NCI-H2107 (cell line): ENCODE measurements around the gene CACNA2D2.
"Not testable (repeated sequence)": the region's sequence is repeated elsewhere in the genome, so short reads cannot be mapped to it uniquely, and the experiment has no call there.

ENCODE experiments used
- DNase-seq: peaks from one replicate; lab custom pipeline; 2025; lab: John Stamatoyannopoulos, UW

CACNA2D2 gene

DNA sequence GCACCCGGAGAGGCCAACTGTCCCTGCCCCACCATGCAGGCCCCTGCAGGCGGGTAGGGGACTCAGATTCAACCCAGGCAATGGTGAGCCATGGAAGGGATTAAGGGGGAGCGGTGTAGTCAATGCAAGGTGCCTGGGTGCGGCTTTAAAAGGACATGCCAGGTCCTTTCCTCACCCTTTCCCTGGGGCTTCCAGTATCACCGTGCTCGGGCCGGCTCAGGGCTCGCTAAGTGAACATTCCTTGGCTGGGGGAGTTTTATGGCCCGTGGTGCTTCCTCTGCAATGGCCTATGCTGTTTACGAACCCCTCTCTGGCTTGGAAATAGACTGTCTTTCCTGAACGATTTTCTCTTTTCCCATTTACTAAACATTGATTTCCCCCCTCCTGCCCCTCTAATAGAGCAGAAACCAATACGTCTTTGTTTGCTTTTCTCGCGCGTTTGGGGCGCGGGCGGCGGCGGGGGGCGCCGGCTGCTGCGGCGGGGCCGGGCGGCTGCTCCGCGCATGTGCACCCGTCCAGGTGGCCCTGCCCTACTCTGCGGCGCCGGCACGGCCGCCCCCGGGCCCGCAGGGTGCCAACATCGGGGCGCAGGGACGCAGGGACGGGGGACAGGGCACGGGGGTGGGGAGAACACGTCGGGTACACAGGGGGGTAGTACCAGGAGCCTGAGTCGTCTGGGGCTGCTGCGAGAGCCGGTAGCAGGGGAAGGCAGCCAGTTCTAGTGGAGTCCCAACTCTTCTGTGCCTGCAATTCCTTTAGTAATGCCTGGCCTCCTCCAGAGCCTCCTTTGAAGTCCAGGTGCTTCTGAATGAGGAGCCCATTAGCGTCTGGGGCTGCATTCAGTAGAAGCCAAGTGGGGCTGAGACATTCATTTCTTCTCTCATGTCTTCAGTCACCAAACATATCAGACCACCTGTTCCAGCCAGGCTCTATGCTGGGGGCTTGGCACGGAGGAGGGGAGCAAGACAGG is 26.9 kb upstream of the CACNA2D2 start:
- no peak for DNase-seq

DNA sequence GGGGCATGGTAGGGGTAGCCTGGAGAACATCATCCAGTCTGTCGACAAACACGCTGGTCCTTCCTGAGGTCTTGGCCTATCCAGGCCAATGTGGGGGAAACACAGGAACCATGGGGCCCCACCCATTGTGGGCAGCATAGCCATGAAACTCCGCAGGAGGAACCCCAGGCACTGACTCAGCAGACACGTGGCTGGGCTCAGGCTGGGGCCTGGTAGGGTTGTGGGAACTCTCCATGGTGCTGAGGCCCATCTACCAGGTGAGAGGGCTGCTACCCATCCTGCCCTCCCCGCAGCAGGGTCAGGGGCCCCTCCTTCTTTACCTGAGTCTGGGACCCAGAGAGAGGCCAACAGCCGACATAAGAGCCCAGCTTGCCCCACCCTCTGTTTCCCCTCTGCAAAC is 22.6 kb upstream of the CACNA2D2 start:
- no peak for DNase-seq

DNA sequence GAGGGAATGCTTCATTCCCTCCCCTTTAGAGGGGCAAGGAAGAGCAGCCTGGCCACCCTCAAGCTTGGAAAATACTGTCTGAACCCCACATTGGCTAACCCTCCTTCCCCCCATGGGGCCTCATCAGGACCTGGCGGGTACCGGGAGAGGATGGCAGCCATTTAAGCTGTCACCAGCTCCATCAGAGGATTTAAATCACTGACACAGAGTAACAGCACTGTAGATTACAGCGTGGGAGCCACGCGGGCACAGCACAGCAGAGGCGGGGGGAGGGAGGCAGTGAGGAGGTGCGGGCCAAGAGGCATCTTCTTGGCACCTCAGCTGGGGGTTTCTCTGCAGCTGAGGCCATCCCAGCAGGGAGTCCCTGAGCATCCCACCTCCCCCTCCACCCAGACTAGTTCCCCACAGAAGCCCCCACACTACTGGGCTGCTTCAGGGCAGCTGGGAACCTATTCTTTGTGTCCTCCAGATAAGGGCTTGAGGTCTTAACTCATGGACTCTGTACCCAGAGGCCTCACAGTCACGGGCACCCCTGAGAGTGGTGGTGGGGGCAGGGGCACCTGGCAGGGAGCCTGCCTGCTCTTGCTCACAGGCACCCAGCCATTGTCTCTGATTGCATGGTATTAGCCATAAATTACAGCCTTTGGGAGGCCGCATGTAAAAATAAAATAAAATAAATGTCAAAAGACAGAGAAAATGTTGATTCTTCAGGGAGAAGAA is 21.9 kb upstream of the CACNA2D2 start:
- no peak for DNase-seq

DNA sequence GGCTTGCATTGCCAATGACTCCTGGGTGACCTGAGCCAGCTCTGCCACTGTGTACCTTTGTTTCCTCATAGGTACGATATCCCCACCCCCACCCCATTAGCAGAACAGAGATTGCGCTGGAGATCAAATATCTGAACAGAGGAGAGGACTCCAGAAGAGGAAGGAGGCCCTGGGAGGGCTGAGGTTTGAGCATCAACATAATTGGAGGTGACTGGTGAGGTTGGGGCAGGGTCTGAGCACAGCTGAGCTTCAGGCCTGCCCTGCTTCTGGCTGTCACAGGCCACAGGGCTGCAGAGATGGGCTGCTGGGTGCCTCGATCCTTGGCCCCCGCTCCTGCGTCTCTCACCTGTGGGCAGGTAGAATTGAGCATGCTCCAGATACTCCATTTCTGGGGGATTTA is 21.3 kb upstream of the CACNA2D2 start:
- no peak for DNase-seq

DNA sequence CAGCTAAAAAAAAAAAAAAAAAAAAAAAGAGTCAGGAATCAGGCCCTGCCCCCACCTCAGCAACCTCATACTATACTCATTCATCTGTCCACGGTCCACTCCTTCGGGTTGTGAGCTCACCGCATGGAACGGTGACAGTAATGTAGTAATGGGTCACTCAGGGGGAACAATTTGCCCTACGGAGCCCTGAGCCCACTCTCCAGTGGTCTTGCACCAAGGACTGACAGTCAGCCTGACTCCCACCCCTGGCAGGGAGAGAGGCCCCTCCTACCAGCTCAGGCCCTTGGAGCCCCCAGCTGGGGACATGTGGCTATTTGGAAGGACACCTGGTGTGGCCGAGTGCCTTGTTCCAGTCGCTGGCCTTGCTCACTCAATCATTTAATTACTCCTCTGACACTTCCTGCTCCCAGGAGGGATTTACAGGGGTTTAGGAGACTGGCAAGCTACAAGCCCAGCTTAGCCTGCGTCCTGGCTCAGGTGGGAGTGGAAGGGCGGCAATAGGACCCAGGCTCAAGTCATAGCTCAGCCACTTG is 19.9 kb upstream of the CACNA2D2 start:
- DNase-seq: no peak

DNA sequence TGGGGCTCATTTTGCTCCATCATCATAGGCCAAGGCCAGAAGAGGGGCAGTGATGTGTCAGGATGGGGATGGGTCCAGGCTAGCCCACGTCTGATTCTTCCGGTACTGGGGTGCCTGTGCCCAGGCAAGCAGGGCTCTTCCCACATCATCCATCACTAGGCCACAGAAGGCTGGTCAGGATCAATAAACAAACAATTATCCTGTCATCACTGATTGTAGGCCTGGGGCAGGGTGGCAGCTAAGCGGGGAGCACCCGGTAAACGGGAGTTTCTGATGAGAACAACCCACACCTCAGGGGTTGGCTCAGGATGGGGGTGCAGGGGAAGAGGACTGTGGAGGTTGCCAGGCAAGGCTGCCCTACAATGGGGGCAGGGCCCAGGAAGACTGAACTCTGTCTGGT is 18.1 kb upstream of the CACNA2D2 start:
- no peak for DNase-seq

DNA sequence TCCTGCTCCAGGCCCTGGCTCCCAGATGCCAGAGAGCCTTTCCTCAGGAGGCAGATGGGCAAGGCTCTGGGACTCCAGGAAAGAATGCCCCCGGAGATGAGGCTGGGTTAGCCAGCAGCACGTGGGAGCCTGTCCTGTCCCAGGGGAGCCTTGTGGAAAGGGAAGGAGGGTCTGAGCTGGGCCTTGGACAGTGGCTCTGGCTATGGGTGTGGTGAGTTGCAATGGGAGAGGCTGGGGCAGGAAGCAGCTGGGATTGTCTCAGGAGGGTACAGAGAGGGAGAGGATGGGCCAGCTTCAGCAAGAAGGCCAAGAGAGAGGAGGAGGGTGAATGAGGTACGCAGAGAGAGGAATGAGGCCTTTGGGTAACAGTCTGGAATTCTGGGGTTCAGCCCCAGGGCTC is 17.4 kb upstream of the CACNA2D2 start:
- DNase-seq: no peak

DNA sequence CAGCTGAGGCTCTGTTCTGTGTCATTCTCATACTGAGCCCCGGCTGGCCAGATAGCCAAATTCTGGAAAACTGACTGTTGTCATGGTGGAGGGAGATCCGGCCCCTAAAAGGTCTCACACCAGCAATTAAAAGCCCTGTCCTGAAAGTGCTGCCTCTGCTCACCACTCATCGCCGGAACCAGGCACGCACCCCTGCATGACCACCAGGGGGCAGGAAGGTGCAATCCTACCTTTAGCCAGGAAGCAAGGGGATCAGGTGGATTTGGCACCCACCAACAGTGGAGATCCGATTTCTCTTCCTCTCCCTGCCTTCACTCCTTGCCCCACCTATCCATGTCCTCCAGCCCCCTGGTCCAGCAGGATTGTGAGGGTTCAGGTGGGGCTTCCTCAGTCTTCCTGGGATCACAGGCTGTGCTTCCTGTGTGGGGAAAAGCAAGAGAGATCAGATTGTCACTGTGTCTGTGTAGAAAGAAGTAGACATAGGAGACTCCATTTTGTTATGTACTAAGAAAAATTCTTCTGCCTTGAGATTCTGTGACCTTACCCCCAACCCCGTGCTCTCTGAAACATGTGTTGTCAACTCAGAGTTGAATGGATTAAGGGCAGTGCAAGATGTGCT is 16.1 kb upstream of the CACNA2D2 start:
- no peak for DNase-seq

DNA sequence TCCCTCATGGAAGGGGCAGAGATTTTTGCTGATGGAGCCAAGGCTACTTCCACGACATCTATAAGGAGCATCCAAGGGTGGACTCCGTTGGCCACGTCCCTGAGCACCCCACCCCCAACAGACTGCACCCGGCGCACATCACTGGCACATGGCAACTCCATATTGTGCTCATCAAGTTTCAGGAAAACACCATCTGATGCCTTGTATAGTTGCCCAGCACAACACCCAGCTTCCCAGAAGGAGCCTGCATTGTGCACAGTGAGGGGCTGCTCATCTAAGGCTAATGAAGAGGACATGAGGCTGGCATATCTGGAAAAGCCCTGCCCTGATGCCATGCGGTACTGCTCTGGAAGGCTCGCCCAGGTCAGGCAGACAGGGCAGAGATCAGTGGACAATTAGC is 15.0 kb upstream of the CACNA2D2 start:
- DNase-seq: no peak

DNA sequence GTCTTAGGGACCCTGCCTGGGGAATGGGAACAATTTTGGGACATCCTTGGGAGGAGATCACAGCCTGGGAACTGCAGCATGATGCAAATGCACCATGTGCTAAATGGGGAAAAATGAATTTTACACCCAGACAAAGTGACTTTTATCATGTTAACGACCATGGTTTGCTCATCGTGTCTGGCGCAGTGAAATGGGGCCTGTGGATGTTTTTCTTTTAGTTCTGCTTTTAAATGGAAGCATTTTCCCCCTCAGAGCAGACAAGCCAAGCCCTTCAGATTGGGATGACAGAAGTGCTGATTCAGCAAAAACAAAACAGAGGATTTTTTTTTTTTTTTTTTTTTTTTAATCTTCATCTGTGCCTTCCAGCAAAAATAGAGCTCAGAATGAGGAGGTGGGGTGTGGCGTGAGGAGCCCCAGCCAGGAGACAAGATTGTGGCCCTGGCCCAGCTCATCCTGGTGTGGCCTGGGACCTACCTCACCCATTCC is 14.3 kb upstream of the CACNA2D2 start:
- no peak for DNase-seq

DNA sequence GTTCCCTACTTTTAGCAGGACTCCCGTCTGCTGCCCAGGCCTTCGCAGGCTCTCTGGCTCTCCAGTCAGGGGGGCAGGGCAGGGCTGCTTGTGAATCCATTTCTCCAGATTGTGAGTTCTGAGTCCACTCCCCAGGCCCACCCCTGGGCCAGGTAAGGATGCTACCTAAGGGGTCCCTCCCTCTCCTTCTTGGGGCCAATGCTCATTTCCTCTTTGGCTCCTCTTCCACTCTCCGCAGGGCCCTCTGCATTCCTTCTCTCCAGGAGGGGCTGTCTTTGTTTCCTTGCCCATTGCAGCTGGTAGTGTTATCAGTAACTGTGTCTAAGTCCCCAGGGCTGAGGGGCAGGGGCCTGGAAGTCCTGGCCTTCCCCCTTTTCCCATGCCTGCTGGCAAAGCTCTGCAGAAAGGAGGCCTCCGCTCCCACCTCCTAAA is 13.0 kb upstream of the CACNA2D2 start:
- no peak for DNase-seq

DNA sequence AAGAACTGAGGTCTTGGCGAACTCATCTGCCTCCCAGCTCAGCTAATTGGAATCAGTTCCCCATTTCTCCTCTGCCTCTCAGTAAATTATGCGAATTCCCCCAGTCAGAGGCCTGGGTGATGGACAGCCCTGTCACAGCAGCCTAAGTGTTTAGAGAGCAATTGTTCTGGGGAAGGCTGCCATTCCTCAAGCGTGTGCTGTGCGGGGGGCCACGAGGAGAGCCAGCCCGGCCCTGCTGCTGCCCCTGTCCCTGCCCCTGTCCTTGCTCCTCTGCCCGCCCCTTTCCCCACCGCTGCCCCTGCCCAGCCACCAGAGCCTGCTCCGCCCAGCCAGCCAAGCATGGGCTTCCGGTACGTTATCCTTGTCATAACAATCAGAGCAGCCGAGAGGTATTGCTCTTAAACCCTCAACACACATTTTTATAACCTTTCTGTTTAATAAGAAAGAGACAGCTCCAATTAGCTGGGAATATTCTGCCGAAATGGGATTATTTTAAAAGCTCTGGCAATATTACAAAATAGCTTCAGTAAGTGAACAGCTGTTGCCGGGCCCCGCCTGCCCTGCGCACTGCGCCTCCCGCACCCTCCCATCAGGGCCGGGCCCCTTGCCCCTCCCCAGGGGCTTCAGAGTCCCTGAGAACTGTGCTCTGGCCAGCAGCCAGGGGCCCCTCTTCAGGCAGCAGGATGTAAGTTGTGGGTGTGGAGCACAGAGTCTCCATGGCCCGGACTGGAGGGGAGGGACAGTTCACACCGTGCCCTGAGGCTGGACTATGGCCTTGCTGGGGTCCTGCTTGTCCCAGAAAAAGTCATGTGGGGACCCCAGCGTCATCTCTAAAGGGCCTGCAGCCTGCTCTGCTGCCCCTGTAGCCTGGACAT is 12.4 kb upstream of the CACNA2D2 start:
- no peak for DNase-seq

DNA sequence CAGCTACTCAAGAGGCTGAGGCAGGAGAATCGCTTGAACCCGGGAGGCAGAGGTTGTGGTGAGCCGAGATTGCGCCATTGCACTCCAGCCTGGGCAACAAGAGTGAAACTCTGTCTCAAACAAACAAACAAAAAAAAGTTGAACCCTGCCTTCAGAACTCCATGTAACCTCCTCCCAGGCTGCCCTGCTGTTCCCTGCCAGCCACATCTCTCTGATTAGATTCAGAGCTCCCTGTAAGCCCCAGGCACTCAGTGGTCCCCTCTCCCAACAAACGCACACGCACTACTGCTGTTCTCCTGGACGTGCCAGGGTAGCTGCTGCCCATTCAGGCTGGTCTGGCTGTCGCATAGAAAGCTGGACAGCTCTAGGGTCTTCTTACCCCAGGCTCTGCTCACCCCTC is 9.5 kb upstream of the CACNA2D2 start:
- not testable (repeated sequence) for DNase-seq

DNA sequence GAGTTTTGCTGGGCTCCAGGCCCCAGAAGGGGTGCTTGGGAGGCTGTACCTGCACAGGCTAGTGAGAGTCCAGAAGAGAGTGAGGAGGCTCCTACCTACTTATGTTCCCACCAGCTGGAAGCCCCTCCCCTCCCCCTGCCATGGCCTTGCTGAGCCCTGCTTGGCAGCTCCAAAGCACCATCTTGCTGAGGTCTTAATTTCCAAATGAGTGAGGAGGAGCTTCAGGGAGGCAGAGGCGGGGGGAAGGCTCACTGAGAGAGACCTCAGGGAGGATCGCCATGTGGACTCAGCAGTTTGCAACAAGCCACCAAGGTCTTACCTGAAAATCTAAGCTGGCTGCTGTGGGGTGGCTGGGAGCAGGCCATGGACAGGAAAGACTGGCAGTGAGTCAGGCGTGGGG is 8.7 kb upstream of the CACNA2D2 start:
- no peak for DNase-seq

DNA sequence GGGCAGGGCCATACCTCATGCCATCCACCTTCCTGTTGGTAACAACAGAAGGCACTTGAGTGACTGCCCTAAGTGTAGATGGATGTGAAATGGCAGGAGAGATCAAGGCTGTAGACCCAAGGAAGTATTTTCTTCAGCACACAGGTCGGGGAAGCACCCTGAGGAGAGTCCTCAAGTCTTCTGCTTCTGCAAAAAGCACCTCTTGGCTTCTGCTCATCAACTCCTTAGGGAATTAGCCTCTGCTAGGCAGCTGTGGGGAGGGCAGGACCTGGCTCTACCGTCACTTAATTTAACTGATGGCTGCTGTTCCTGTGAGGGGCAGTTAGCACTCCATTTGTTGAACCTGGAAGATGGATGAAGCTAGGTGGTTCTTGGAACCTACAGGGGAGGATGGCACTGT is 6.9 kb upstream of the CACNA2D2 start:
- no peak for DNase-seq

DNA sequence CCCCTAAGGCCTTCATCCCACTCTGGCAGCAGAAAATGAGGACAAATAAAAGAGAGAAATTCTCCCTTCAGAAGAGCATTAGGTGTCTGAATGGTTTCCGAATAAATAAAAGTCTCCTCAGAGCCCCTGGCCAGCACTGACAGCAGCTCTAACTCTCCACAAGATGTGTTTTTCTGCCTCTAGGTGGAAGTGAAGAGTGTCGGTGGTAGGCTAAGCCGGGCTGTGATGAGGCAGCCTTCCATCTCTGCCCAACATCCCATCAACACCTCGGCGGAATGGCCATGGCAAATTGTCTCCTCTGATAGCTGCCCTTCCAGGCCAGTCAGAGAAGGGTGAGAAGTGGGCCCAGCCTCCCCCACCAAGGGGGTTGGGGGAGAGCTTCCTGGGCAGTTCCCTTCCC is 6.3 kb upstream of the CACNA2D2 start:
- no peak for DNase-seq

DNA sequence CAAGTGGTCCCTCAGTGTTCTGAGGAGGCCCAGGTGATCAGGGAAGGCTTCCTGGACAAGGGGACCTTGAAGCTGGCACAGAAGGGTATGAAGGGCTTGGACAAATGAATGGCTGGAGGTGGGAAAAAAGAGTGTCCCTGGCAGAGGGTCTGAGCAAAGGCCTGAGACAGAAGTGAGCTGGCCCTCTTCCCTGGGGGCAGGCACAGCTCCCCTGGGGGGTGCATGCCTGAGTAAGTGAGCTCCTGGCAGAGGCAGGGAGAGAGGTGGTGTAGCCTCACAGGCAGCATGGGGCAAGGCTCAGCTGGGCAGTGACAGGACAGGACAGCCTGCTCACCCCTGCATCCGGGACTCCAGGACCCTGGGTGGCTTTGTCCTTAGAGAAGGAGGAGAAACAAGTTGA is 5.4 kb upstream of the CACNA2D2 start:
- no peak for DNase-seq

DNA sequence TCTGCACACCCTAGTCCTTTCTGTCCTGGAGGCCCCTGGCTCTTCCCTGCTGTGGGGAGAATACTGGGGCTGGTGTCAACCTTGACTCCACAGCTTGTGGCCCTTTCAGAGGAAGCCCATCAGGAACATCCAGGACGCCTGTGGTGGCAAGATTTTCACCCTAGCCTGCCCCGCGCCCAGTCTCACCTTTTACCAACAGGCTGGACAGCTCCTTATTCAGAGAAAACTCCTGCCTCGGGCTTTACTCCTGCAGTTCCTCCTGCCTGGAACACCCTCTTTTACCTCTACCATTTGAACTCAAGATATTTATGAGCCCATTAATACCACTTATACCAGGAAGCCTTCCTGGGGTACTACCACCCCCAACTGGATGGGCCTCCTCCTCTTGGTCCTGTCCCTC is 2.7 kb upstream of the CACNA2D2 start:
- no peak for DNase-seq

DNA sequence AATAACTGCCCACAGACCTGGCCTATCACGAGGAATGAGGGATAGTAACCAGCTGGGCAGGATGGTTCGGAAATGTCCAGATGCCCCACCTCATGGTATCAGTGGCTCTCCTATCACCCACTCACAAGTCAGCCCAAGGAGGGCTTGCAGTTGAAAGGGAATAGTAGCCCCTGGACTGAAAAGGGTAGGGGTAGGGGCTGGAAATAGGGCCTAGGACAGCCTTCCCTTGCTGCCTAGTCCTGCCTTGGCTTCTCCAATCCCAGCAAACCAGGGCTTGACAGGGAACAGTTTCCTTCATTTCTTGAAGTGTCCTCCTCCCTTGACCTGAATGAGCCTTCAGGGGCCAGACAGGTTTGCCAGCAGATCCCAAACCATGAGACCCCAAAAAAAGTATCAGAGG is 1.2 kb upstream of the CACNA2D2 start:
- no peak for DNase-seq

DNA sequence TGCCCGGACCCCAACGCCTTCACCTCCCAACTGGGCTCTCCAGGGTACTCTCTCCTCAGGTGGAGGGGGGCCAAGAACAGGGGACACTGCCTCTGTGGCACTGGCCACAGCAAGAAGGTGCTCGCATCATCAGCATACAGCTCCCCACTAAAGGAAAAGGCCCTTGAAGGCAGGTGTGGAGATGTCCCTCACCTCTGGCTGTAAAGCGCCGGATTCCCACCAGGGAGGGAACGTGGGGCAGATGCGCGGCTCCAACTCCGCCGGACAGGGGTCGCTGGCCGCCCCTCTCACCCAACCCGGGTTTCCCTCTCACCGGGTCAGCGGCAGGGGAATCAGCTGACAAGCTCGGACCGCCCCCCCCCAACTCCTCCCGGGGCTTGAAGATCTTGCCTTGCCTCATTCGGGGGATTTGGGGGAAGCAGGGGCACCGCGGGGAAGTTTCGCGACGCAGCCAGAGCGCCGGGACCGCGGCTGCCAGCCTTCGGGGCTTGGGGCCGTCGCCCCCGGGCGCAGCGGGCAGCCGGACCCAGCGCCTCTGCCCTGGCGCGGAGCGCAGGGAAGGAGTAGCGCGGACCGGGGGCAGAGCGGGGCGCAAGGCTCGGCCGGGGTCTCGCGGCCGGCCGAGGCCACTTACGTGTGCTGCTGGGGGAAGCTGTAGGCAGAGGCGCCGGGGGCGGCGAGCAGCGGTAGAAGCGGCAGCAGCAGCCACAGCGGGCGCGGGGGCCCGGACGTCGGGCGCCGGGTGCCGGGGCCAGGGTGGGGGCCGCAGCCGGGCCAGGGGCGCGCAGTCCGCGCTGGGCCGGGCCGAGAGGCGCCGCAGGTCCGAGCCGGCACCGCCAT is 630 bp downstream of the CACNA2D2 start:
- DNase-seq: no peak

DNA sequence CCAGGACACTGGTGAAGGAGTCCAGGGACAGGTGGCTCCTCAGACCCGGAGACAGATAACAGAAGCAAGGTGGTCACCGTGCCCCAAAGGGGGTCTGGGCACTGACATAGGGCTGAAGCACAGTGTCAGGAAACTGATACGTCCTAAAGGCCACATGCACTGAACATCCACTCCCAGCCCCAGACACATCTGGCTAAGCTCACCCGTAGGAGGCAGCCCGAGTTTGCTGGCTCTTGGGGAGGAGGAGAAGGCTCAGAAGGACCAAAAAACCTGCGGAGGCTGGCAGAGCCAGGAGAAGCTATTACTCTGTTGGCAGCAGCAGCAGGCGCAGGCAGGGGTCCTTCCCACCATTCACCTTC is 1.2 kb downstream of the CACNA2D2 start:
- DNase-seq: no peak
